GM18870 (cell line): ENCODE measurements around the gene MAPK8IP3.
"Not testable (repeated sequence)": the region's sequence is repeated elsewhere in the genome, so short reads cannot be mapped to it uniquely, and the experiment has no call there.

Source experiments
- ATAC-seq: cut with Tn5 transposase; IDR thresholded peaks from one replicate; pipeline ENCODE4 v1.9.1; 2021; ENCODE audit warnings: moderate library complexity; ENCODE audit not compliant: unreplicated experiment

MAPK8IP3 gene

GRCh38 chr16:1784977-1785845 is 79.2 kb downstream of the MAPK8IP3 start:
- no peak for ATAC-seq

GRCh38 chr16:1785846-1786170 is 79.8 kb downstream of the MAPK8IP3 start:
- no peak for ATAC-seq

- no peak for ATAC-seq
Measured at GRCh38 chr16:1786242-1787055, 80.5 kb downstream of the MAPK8IP3 start.

GRCh38 chr16:1787056-1787321 is 81.0 kb downstream of the MAPK8IP3 start:
- no peak for ATAC-seq

GRCh38 chr16:1787322-1788094 is 81.5 kb downstream of the MAPK8IP3 start:
- ATAC-seq = no peak

GRCh38 chr16:1788095-1788707 is 82.2 kb downstream of the MAPK8IP3 start:
- no peak for ATAC-seq

GRCh38 chr16:1788708-1789100 is 82.7 kb downstream of the MAPK8IP3 start:
- ATAC-seq = no peak

- no peak for ATAC-seq
Measured at GRCh38 chr16:1789643-1790045, 83.6 kb downstream of the MAPK8IP3 start.

- no peak for ATAC-seq
Measured at GRCh38 chr16:1790261-1790610, 84.2 kb downstream of the MAPK8IP3 start.

- ATAC-seq = no peak
Measured at GRCh38 chr16:1790611-1791255, 84.7 kb downstream of the MAPK8IP3 start.

- no peak for ATAC-seq
Measured at GRCh38 chr16:1791256-1791942, 85.4 kb downstream of the MAPK8IP3 start.

GRCh38 chr16:1791943-1792812 is 86.2 kb downstream of the MAPK8IP3 start:
- ATAC-seq = no peak

- no peak for ATAC-seq
Measured at GRCh38 chr16:1792836-1793577, 87.0 kb downstream of the MAPK8IP3 start.

- no peak for ATAC-seq
Measured at GRCh38 chr16:1793578-1794220, 87.7 kb downstream of the MAPK8IP3 start, which contains the start of gene IGFALS. Gene IGFALS, minus strand, starts transcription at chr16:1793705. Its CDS starts 53 bp downstream, at chr16:1793652.

GRCh38 chr16:1794221-1794871 is 88.4 kb downstream of the MAPK8IP3 start:
- no peak for ATAC-seq

- ATAC-seq = no peak
Measured at GRCh38 chr16:1794908-1795666, 89.1 kb downstream of the MAPK8IP3 start.

GRCh38 chr16:1799263-1799662 is 93.3 kb downstream of the MAPK8IP3 start:
- not testable (repeated sequence) for ATAC-seq
